ENCODE measurements around the gene FCRL5.

GRCh38 chr1:157540160-157540748, 12.1 kb downstream of the FCRL5 start:
- TF ChIP-seq POLR2A (IDR thresholded peaks at IDR 0.05; ENCODE audit: low read length) (no peak), GATA1 (IDR thresholded peaks at IDR 0.05; ENCODE audit: low read depth, low read length) (no peak)
